K562 (cell line): ENCODE results near the gene CRYBA4. TPM values are rescaled to one million over a fixed set of nuclear protein-coding genes. Genes with fewer than 3 reads are reported as not detected.

Experiments used
- BRF2 ChIP-seq: IDR thresholded peaks from 3 replicates; pipeline ENCODE4 v1.6.1; 2011; ENCODE audit warnings: borderline replicate concordance, mild to moderate bottlenecking; ENCODE audit not compliant: insufficient read length, insufficient read depth
- CBX5 ChIP-seq: IDR thresholded peaks from 2 replicates; pipeline ENCODE4 v1.6.1; 2014; ENCODE audit warnings: low read depth, borderline replicate concordance
- CEBPB ChIP-seq: fragments of 450-650 bp; IDR thresholded peaks from 2 replicates; pipeline ENCODE4 v1.6.1; 2016; ENCODE audit warnings: missing genetic modification characterization, missing compliant biosample characterization
- ELK1 ChIP-seq: sonication (generic); formaldehyde crosslinking; IDR thresholded peaks from 2 replicates; pipeline ENCODE4 v1.8.1; 2022; ENCODE audit warnings: missing genetic modification reagents
- ESRRA ChIP-seq: fragments of 450-650 bp; IDR thresholded peaks from 2 replicates; pipeline ENCODE4 v1.6.1; 2014; ENCODE audit warnings: low read depth, mild to moderate bottlenecking, moderate library complexity, borderline replicate concordance
- FOXO4 ChIP-seq: fragments of 450-650 bp; formaldehyde crosslinking; IDR thresholded peaks from 2 replicates; pipeline ENCODE4 v1.4.0; 2020; ENCODE audit warnings: mild to moderate bottlenecking, moderate library complexity
- GATAD2A ChIP-seq: fragments of 450-650 bp; IDR thresholded peaks from 2 replicates; pipeline ENCODE4 v1.6.1; 2017
- GTF2E2 ChIP-seq: fragments of 200-800 bp; sonication (Bioruptor generic); IDR thresholded peaks from 2 replicates; pipeline ENCODE4 v1.6.1; 2016; ENCODE audit warnings: missing genetic modification characterization, missing compliant biosample characterization
- HMGN3 ChIP-seq: IDR thresholded peaks from 2 replicates; pipeline ENCODE4 v1.6.1; 2011; ENCODE audit warnings: borderline replicate concordance, low read depth, mild to moderate bottlenecking, mixed read lengths, low read length; ENCODE audit not compliant: insufficient read length; ENCODE audit errors: extremely low read depth
- JUND ChIP-seq, 2 experiments: IDR thresholded peaks; 2 replicates in 1 of 2; 3 replicates in 1 of 2; pipeline ENCODE4 v1.6.1; 2011; ENCODE audit warnings: borderline replicate concordance in 2 of 2, low read depth in 2 of 2, low read length in 2 of 2, improper control_type of control experiment in 1 of 2, missing biosample characterization in 1 of 2, missing genetic modification characterization in 1 of 2, missing genetic modification reagents in 1 of 2
- MAZ ChIP-seq, 2 experiments: fragments of 450-650 bp in 1 of 2; sonication (generic) in 1 of 2; formaldehyde crosslinking; IDR thresholded peaks in 1 of 2; conservative IDR thresholded peaks in 1 of 2; 2 replicates each; pipeline versions ENCODE4 v1.4.0 to v1.5.0; 2020; ENCODE audit warnings: mild to moderate bottlenecking in 1 of 2, missing genetic modification reagents in 1 of 2
- NR4A1 ChIP-seq, 2 experiments: fragments of 250-450 bp in 1 of 2; fragments of 450-650 bp in 1 of 2; sonication (Bioruptor Pico) in 1 of 2; IDR thresholded peaks; 2 replicates each; pipeline versions ENCODE4 v1.4.0 to v1.6.1; 2016 to 2020; ENCODE audit warnings: mild to moderate bottlenecking in 2 of 2, missing compliant biosample characterization in 1 of 2, missing genetic modification characterization in 1 of 2, moderate library complexity in 1 of 2
- PHB ChIP-seq: fragments of 250-450 bp; sonication (Bioruptor Pico); IDR thresholded peaks from 2 replicates; pipeline ENCODE4 v1.5.0; 2021
- POU5F1 ChIP-seq: fragments of 150-350 bp; IDR thresholded peaks from 2 replicates; pipeline ENCODE4 v1.6.1; 2014; ENCODE audit warnings: borderline replicate concordance, low read length, low read depth, mild to moderate bottlenecking; ENCODE audit not compliant: partially characterized antibody
- RCOR1 ChIP-seq, 2 experiments: IDR thresholded peaks; 2 replicates each; pipeline ENCODE4 v1.6.1; 2012; ENCODE audit warnings: low read depth in 2 of 2, low read length in 2 of 2, borderline replicate concordance in 1 of 2, improper control_type of control experiment in 1 of 2
- SMARCA5 ChIP-seq: fragments of 450-650 bp; IDR thresholded peaks from 2 replicates; pipeline ENCODE4 v1.6.1; 2016
- SMARCC2 ChIP-seq: fragments of 450-650 bp; IDR thresholded peaks from 2 replicates; pipeline ENCODE4 v1.6.1; 2017; ENCODE audit warnings: antibody characterized with exemption, moderate library complexity, mild to moderate bottlenecking, low read depth
- SNRNP70 ChIP-seq: fragments of 200-400 bp; formaldehyde crosslinking; optimal IDR thresholded peaks from 2 replicates; pipeline ENCODE3; 2017; ENCODE audit warnings: low read depth, low read length
- SRF ChIP-seq, 2 experiments: fragments of 250-450, 450-650 bp in 1 of 2; sonication (Bioruptor Pico) in 1 of 2; sonication (generic) in 1 of 2; formaldehyde crosslinking; IDR thresholded peaks; 2 replicates each; pipeline versions ENCODE4 v1.5.0 to v1.5.1; 2020 to 2022; ENCODE audit warnings: mild to moderate bottlenecking in 1 of 2, missing genetic modification reagents in 1 of 2
- TBP ChIP-seq: optimal IDR thresholded peaks from 2 replicates; pipeline ENCODE3; 2011; ENCODE audit warnings: low read depth, low read length, improper control_type of control experiment
- YBX1 ChIP-seq: fragments of 450-650 bp; IDR thresholded peaks from 2 replicates; pipeline ENCODE4 v1.7.1; 2016; ENCODE audit warnings: mild to moderate bottlenecking
- ZFP36 ChIP-seq: fragments of 150-350 bp; IDR thresholded peaks from 2 replicates; pipeline ENCODE4 v1.6.1; 2018; ENCODE audit warnings: low read length, low read depth; ENCODE audit not compliant: partially characterized antibody
- ZNF140 ChIP-seq: fragments of 250-450 bp; sonication (Bioruptor Pico); IDR thresholded peaks from 2 replicates; pipeline ENCODE4 v1.8.0; 2021; ENCODE audit warnings: moderate library complexity, mild to moderate bottlenecking, inconsistent platforms
- ZNF174 ChIP-seq: fragments of 250-450 bp; sonication (Bioruptor Pico); IDR thresholded peaks from 2 replicates; pipeline ENCODE4 v1.4.0; 2020; ENCODE audit warnings: mild to moderate bottlenecking
- ZNF696 ChIP-seq: fragments of 250-450 bp; sonication (Bioruptor Pico); conservative IDR thresholded peaks from 2 replicates; pipeline ENCODE4 v1.4.0; 2020; ENCODE audit warnings: mild to moderate bottlenecking, moderate library complexity
- ZNF780A ChIP-seq: fragments of 250-450 bp; sonication (Bioruptor Pico); IDR thresholded peaks from 2 replicates; pipeline ENCODE4 v1.5.0; 2021; ENCODE audit warnings: mild to moderate bottlenecking
- polyA plus RNA-seq, 8 experiments: library from polyadenylated mRNA; depleted of rRNA in 4 of 8; stranded (reverse) in 5 of 8; unstranded in 3 of 8; fragments of >200 nt; fragmentation: Nextera tagmentation in 2 of 8; fragmentation: Illumina TruSeq in 1 of 8; extraction: Ambion mirVana in 2 of 8; extraction: Trizol in 1 of 8; gene quantifications; 2 replicates each; pipeline versions ENCODE4 v1.2.1 to v1.2.3, GENCODE V29; 2011 to 2014; ENCODE audit warnings: inconsistent platforms in 1 of 8, missing spikeins in 1 of 8
- total RNA-seq, 7 experiments: library from RNA; depleted of rRNA in 6 of 7; stranded (reverse); fragments of >200 nt in 6 of 7; fragmentation: Illumina TruSeq in 2 of 7; extraction: Trizol in 2 of 7; gene quantifications; 2 replicates each; pipeline versions ENCODE4 v1.2.1 to v1.2.3, GENCODE V29; 2011 to 2021; ENCODE audit warnings: low replicate concordance in 1 of 7

Gene CRYBA4
- total and polyA plus RNA-seq, 9 of the 15 experiments (the other 6 are each of a cell fraction or from before 2014, with no cell fraction given) = 0.59 to 3.3 (median 1.6) TPM

- TF ChIP-seq ELK1 (CRISPR knock-in tag) (no peak), MAZ (CRISPR knock-in tag; conservative IDR thresholded peaks at IDR 0.05 in 1 of 2, IDR thresholded peaks at IDR 0.05 in 1 of 2) (no peak), ZFP36 (peak; percentile 91), SMARCA5 (peak; percentile 86; the same call in 1 of the 2 replicates), GTF2E2 (tag) (no peak), JUND (IDR thresholded peaks at IDR 0.05; ENCODE audit: borderline replicate concordance, low read depth, low read length) (no peak), JUND (tag; IDR thresholded peaks at IDR 0.05; ENCODE audit: borderline replicate concordance, low read depth, low read length) (no peak), ZNF140 (CRISPR knock-in tag) (no peak), SRF (CRISPR knock-in tag; IDR thresholded peaks at IDR 0.05) (no peak), BRF2 (no peak), SNRNP70 (no peak), GATAD2A (no peak), HMGN3 (no peak), SMARCC2 (no peak), YBX1 (no peak), RCOR1 (IDR thresholded peaks at IDR 0.05; ENCODE audit: borderline replicate concordance in 1 of 2, low read depth in 2 of 2, low read length in 2 of 2) (peak in 1 of 2 experiments; percentile 72; a peak in 2 of 4 replicates), TBP (no peak), POU5F1 (no peak), PHB (CRISPR knock-in tag) (no peak), ZNF174 (CRISPR knock-in tag) (no peak), ESRRA (peak; percentile 98), ZNF696 (no peak), ZNF780A (no peak), CEBPB (no peak), FOXO4 (CRISPR knock-in tag) (no peak), NR4A1 (CRISPR knock-in tag; IDR thresholded peaks at IDR 0.05) (no peak), NR4A1 (tag; IDR thresholded peaks at IDR 0.05) (no peak), CBX5 (no peak)
Measured at GRCh38 chr22:26588729-26589366, 32.9 kb upstream of the CRYBA4 start (continued).
